HG02981 (cell line): ENCODE data around the gene ZNF441.
"Not testable (repeated sequence)": the region's sequence is repeated elsewhere in the genome, so short reads cannot be mapped to it uniquely, and the experiment has no call there.

Experiments used
- ATAC-seq: cut with Tn5 transposase; IDR thresholded peaks from one replicate; pipeline ENCODE4 v1.9.1; 2021; ENCODE audit warnings: mild to moderate bottlenecking, moderate library complexity; ENCODE audit not compliant: unreplicated experiment

ZNF441 gene

GRCh38 chr19:11766597-11767591, at the start of gene ZNF441:
ZNF441 (plus strand) TSS chr19:11767000; CDS start chr19:11767194, 194 bp downstream.
- ATAC-seq, result peak; percentile 90

DNA sequence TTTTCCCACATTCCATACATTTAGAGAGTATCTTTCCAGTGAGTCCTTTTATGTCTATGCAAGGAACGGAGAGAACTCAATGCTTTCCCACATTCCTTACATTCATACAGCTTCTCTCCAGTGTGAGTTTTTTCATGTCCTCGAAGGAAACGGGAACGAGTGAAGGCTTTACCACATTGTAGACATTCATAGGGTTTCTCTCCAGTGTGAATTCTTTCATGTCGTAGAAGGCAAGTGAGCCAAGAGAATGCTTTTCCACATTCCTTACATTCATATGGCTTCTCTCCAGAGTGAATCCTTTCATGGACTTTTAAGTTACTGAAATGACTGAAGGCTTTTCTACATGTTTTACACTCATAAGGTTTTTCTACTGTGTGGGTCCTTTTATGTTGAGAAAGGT, 45.1 kb upstream of the ZNF441 start:
- no peak for ATAC-seq

DNA sequence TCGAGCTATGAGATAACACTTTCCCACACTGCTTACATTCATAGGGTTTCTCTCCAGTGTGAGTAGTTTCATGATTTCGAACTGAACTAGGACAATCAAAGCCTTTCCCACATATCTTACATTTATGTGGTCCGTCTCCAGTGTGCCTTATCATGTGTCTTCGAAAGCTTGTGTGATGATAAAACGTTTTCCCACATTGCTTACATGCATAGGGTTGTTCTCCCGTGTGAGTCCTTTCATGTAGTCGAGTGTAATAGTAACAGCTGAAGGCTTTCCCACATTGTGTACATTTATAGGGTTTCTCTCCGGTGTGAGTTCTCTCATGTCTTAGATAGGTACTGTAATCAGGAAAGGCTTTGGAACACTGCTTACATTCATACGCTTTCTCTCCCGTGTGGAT, 44.4 kb upstream of the ZNF441 start:
- ATAC-seq, result no peak

DNA sequence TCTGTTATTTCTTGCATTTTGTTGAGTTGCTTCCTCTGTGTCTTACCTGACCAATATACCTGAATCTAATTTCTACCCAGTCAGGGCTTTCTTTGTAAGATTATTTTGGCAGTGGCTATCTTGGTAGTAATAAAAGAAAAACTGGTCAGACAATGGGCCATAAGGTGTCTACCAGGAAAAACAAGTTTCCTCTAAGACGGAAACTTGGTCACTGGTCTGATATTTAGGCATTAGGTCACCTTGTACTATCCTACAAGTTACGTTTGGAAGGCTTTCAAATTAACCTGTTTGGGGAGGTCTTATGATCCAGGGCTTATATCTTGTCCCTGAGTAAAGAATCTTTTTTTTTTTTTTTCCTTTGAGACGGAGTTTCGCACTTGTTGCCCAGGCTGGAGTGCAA, 37.2 kb upstream of the ZNF441 start:
- ATAC-seq, result no peak

GRCh38 chr19:11735375-11735774, 31.4 kb upstream of the ZNF441 start:
- no peak for ATAC-seq

- no peak for ATAC-seq
These were observed 30.1 kb upstream of the ZNF441 start for GRCh38 chr19:11736696-11737095.

- ATAC-seq, result peak; percentile 25
These were observed 28.6 kb upstream of the ZNF441 start for GRCh38 chr19:11737964-11738745.

GRCh38 chr19:11738746-11739620, 27.8 kb upstream of the ZNF441 start, which contains the start of gene ZNF823:
ZNF823 (minus strand) TSS chr19:11738946; CDS start chr19:11738819, 127 bp downstream.
- peak; percentile 92 for ATAC-seq

DNA sequence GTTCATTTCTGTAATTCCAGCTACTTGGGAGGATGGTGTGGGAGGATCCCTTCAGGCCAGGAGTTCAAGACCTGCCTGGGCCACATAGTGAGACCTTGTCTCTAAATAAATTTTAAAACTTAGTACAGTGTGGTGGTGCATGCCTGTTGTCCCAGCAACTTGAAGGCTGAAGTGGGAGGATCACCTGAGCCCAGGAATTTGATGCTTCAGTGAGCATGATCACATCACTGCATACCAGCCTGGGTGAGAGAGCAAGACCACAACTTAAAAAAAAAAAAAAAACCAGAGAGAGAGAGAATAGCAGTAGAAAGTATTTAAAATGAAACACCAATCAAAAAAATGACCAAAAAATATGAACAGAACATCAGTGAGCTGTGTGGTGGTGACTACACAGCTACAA, 20.9 kb upstream of the ZNF441 start:
- ATAC-seq, result no peak

DNA sequence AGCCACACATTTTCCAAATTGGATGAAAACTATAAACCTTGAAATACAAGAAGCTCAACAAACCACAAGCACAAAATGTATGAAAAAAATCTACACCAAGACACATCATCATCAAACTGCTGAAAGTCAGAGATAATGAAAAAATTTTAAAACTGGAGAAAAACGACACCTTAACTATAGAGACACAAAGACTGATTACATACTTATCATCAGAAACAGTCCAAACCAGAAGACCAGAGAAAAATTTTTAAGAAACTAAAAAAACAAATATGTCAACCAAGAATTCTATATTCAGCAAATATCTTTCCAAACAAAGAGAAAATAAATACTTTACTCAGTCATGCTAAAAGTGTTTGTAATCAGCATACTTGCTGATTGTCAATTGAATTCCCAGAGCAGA, 19.5 kb upstream of the ZNF441 start:
- ATAC-seq, result no peak

- no peak for ATAC-seq
These were observed 17.0 kb upstream of the ZNF441 start for GRCh38 chr19:11749751-11750150.

DNA sequence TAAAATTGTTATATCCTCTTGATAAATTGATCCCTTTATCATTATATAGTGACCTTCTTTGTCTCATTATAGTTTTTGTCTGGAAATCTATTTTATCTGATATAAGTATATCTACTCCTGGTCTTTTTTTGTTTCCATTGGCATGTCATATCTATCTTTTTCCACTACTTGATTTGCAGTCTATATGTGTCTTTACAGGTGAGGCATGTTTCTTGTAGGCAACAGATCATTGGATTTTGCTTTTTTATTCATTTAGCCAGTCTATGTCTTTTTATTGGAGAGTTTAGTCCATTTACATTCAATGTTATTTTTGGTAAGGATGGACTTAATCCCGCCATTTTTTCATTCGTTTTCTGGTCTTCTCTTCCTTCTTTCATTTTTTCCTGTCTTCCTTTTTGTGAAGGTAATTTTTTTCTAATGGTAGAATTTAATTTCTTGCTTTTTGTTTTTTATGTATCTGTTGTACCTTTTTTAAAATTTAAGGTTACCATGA, 14.5 kb upstream of the ZNF441 start:
- no peak for ATAC-seq

DNA sequence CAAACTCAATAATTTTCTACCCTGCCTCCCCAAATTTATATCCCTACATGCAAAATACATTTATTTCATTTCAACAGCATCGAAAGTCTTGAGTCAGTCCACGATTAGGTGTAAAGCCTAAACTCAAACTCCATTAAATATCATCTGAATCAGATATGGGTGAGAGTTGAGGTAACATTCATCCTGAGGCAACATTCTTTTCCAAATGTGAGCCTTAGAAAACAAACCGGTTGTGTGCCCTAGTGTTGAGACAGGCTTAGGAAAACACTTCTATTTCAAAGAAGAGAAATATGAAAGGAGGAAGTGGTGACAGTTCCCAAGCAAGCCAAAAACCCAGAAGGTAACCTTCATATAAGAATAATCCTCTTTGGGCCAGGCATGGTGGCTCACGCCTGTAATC, 12.1 kb upstream of the ZNF441 start:
- ATAC-seq, result no peak

- ATAC-seq, result no peak
These were observed 9.8 kb upstream of the ZNF441 start for GRCh38 chr19:11756965-11757364.

DNA sequence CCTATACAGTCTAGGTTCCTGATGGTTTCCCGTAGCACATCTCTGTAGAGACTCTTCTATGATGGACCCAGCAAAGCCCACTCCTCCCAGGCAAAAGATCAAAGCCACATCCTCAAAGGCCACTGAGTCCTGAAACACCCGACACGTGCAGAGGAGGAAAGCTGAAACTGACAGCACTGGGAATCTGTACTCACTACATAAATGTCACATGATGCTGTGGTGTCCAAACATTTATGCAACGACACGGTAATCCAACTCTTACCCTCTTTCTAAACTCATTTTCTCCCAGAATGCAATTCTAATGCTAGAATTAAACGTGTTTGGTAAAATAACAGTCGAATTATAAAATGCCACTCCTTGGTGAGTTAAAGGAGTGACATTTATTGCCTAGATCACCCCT, 7.0 kb upstream of the ZNF441 start:
- ATAC-seq, result no peak

- ATAC-seq, result no peak
These were observed 3.7 kb upstream of the ZNF441 start for GRCh38 chr19:11763117-11763516.

GRCh38 chr19:11763611-11764010, 3.2 kb upstream of the ZNF441 start:
- no peak for ATAC-seq

DNA sequence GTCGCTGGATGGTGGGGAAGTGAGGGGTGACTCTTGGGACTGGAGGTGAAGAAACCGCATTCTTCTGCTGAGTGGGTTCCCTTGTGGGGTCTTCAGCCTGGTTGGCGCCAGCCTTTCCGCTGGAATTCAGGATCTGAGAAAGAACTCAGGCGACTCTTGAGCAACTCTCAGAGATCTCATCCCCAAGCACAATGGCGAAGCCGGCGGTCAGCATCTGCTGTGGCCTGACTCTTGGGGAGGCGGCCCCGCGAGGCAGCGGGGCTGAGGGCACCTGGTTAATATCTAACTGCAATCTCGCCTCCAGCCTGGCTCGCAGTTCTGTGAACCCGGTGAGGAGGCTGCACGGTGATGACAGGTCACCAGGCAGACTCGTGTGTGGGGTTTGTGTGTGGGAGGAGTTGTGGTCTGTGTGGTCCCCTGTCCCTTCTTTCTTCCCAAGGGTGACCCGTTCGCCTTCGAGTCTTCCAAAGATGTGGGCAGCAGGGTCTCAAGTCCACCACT, 883 bp downstream of the ZNF441 start:
- ATAC-seq, result peak; percentile 36

- ATAC-seq, result no peak
These were observed 3.2 kb downstream of the ZNF441 start for GRCh38 chr19:11769995-11770394.

DNA sequence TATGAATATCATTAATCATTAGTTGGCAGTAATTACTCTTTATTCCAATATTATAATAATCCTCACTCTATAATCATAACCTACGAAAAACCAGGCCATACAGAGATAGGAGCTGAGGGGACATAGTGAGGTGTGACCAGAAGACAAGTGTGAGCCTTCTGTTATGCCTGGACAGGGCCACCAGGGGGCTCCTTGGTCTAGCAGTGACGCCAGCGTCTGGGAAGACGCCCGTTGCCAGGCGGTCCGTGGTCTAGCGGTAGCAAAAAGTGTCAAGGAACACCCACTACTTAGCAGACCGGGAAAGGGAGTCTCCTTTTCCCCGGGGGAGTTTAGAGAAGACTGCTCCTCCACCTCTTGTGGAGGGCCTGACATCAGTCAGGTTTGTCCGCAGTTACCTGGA, 4.7 kb downstream of the ZNF441 start:
- not testable (repeated sequence) for ATAC-seq
